Measurements from ENCODE around the gene MADD. TPM values are rescaled to one million over a fixed set of nuclear protein-coding genes. Genes with fewer than 3 reads are reported as not detected.
A peak's percentile ranks its signal among the peaks of the same experiment; 100 is the strongest.

The MADD gene
- total RNA-seq, 4 donors from 2014 or later, result 29.0 to 49.7 (median 38.1) TPM

GRCh38 chr11:47245611-47246357, 24.1 kb upstream of the MADD start:
- DNase-seq, result no peak
- WGBS, 2 donors, result 87 to 93% methylated on average over 11 of the region's 11 CpGs
- intact Hi-C loops (cut with DNase I), result loop anchor here (5.0 kb wide), 1 partner anchor 63 kb away; no protein-coding TSS in a partner anchor
- Histone ChIP-seq H3K27ac (no peak overlapping the region), H3K4me1 (peaks cover 16 to 21% of the 10 kb centered on the region in 2 donors), H3K9me3 (no peaks in the 10 kb centered on the region), H3K27me3 (no peaks in the 10 kb centered on the region), H3K4me3 (replicated peaks in 1 of 3) (no peak overlapping the region), H3K36me3 (peaks cover 40 to 47% of the 10 kb centered on the region in 2 donors)
- TF ChIP-seq POLR2A (IDR thresholded peaks at IDR 0.05), result no peak
- no peak for TF ChIP-seq CTCF (IDR thresholded peaks at IDR 0.05)

- TF ChIP-seq CTCF (IDR thresholded peaks at IDR 0.05) (no peak), POLR2A (IDR thresholded peaks at IDR 0.05) (no peak)
- Histone ChIP-seq H3K36me3 (peaks cover 26 to 30% of the 10 kb centered on the region in 2 donors), H3K27me3 (no peaks in the 10 kb centered on the region), H3K4me3 (replicated peaks in 1 of 3) (peak overlapping the region in 1 of 3 donors; percentile 78), H3K27ac (no peak overlapping the region), H3K9me3 (no peaks in the 10 kb centered on the region), H3K4me1 (peaks cover 16 to 21% of the 10 kb centered on the region in 2 donors)
- 68 to 97% methylated on average over 5 of the region's 5 CpGs for WGBS, 2 donors
- intact Hi-C loops (cut with DNase I), result loop anchor here (5.0 kb wide), 1 partner anchor 65 kb away; no protein-coding TSS in a partner anchor
- no peak for DNase-seq
These were observed 22.4 kb upstream of the MADD start for GRCh38 chr11:47247502-47247901.

GRCh38 chr11:47248304-47248663, 21.6 kb upstream of the MADD start:
- H3K4me3 ChIP-seq (replicated peaks in 1 of 3), result peak overlapping the region; percentile 23 to 78 (median 44)
- DNase-seq, result no peak
- peak overlapping the region; percentile 23 to 88 (median 81) for H3K27ac ChIP-seq
- no peak for TF ChIP-seq CTCF (IDR thresholded peaks at IDR 0.05)
- TF ChIP-seq POLR2A (IDR thresholded peaks at IDR 0.05), result no peak
- intact Hi-C loops (cut with DNase I), result loop anchor here (5.0 kb wide), 1 partner anchor 66 kb away; no protein-coding TSS in a partner anchor
- peaks cover 16 to 22% of the 10 kb centered on the region in 2 donors for H3K4me1 ChIP-seq
- WGBS, 2 donors, result 0 to 1% methylated on average over 6 to 7 of the region's 7 CpGs
- H3K27me3 ChIP-seq, result no peaks in the 10 kb centered on the region
- H3K36me3 ChIP-seq, result peaks cover 18 to 22% of the 10 kb centered on the region in 2 donors
- no peaks in the 10 kb centered on the region for H3K9me3 ChIP-seq

GRCh38 chr11:47248664-47249377, 21.1 kb upstream of the MADD start, which contains the start of gene ACP2:
TSS of gene ACP2 (minus strand) at chr11:47248814. CDS start at chr11:47248789, 25 bp downstream.
- peak within 1 kb of the TSS; percentile 23 to 88 (median 81) for H3K27ac ChIP-seq
- DNase-seq, result peak; percentile 89 to 91
- H3K4me1 ChIP-seq, result peaks cover 16 to 27% of the 10 kb centered on the region in 2 donors
- H3K36me3 ChIP-seq, result peaks cover 13 to 18% of the 10 kb centered on the region in 2 donors
- H3K9me3 ChIP-seq, result no peaks in the 10 kb centered on the region
- no peaks in the 10 kb centered on the region for H3K27me3 ChIP-seq
- 1% methylated on average over 18 to 43 of the region's 45 CpGs for WGBS, 2 donors
- TF ChIP-seq POLR2A (IDR thresholded peaks at IDR 0.05) (peak in 1 of 2 donors; percentile 69), CTCF (IDR thresholded peaks at IDR 0.05) (peak in 3 of 6 experiments; percentile 25 to 44 (median 39))
- peak within 1 kb of the TSS; percentile 23 to 78 (median 44) for H3K4me3 ChIP-seq (replicated peaks in 1 of 3)
- intact Hi-C loops (cut with DNase I), result loop anchor here (5.0 kb wide), 1 partner anchor 67 kb away; no protein-coding TSS in a partner anchor

All from thyroid gland (tissue), 4 donors.